NOMO-1 treated with dmso at 0.1 percent for 144 hours (cell line): ENCODE measurements around the gene TCF21.
"Not testable (repeated sequence)": the region's sequence is repeated elsewhere in the genome, so short reads cannot be mapped to it uniquely, and the experiment has no call there.

Source experiments
- DNase-seq: peaks from one replicate; lab custom pipeline; 2025; ENCODE audit not compliant: unreplicated experiment; lab: John Stamatoyannopoulos, UW

The TCF21 gene

GRCh38 chr6:133921249-133921859 is 32.4 kb downstream of the TCF21 start:
- DNase-seq: peak; percentile 2

GRCh38 chr6:133923938-133924593 is 35.2 kb downstream of the TCF21 start:
- peak; percentile 34 for DNase-seq

- DNase-seq: not testable (repeated sequence)
These were observed 42.3 kb downstream of the TCF21 start for GRCh38 chr6:133931221-133931620.

- DNase-seq: not testable (repeated sequence)
These were observed 47.4 kb downstream of the TCF21 start for GRCh38 chr6:133936352-133936751.

- no peak for DNase-seq
These were observed 49.0 kb downstream of the TCF21 start for GRCh38 chr6:133937909-133938308.

GRCh38 chr6:133938533-133938932 is 49.6 kb downstream of the TCF21 start:
- DNase-seq: no peak

GRCh38 chr6:133939778-133940667 is 51.1 kb downstream of the TCF21 start:
- DNase-seq: no peak
